Left lung (tissue), 10 donors: ENCODE measurements around the gene SEZ6. TPM values are rescaled to one million over a fixed set of nuclear protein-coding genes. Genes with fewer than 3 reads are reported as not detected.

Source experiments
- ATAC-seq: fragments of 200-7000 bp; cut with Tn5 transposase; one replicate; pipeline ENCODE4 v1.9.1; 2020; ENCODE audit warnings: moderate library complexity
- DNase-seq, 4 donors: peaks; one replicate each; pipeline ENCODE4 v3.0.0-alpha.2; 2013 to 2020
- H3K27ac ChIP-seq, 2 donors: fragments of 200-600 bp; sonication (generic) in 1 of 2; one replicate each; pipeline versions ENCODE4 v1.5.0 to v1.8.0; 2020 to 2021
- H3K27me3 ChIP-seq, 2 donors: fragments of 200-600 bp; sonication (generic) in 1 of 2; one replicate each; pipeline versions ENCODE4 v1.5.0 to v1.8.0; 2020 to 2021
- H3K36me3 ChIP-seq, 2 donors: fragments of 200-600 bp; sonication (generic) in 1 of 2; one replicate each; pipeline versions ENCODE4 v1.5.0 to v1.8.0; 2020 to 2021
- H3K4me1 ChIP-seq, 2 donors: fragments of 200-600 bp; one replicate each; pipeline ENCODE4 v1.8.0; 2021
- H3K4me3 ChIP-seq, 2 donors: fragments of 200-600 bp; sonication (generic) in 1 of 2; one replicate each; pipeline versions ENCODE4 v1.5.0 to v1.8.0; 2020 to 2021; ENCODE audit warnings: mild to moderate bottlenecking in 1 of 2
- H3K9me3 ChIP-seq, 2 donors: fragments of 200-600 bp; sonication (generic) in 1 of 2; one replicate each; pipeline versions ENCODE4 v1.5.0 to v1.8.0; 2020 to 2021
- CTCF ChIP-seq, 2 donors: fragments of 200-600 bp; sonication (generic) in 1 of 2; IDR thresholded peaks; one replicate each; pipeline versions ENCODE4 v1.5.0 to v1.8.0; 2021; ENCODE audit warnings: antibody characterized with exemption in 2 of 2
- intact Hi-C, 2 donors: fragments of 100-400 bp; cut with DNase I; formaldehyde crosslinking; loops; one replicate each; pipeline versions ENCODE4 v1.11.2 to v1.14.2; 2022
- polyA plus RNA-seq, 6 donors: library from polyadenylated mRNA; unstranded; fragments of 120-200 nt; gene quantifications; one replicate each; pipeline ENCODE4 v1.2.1, GENCODE V29; 2013; ENCODE audit not compliant: insufficient read length in 6 of 6
- total RNA-seq, 2 donors: library from RNA; stranded (reverse); fragmentation: NEBNext Ultra II Directional; extraction: Animal tissue kit (Norgen Biotek cat#: 25700); gene quantifications; one replicate each; pipeline ENCODE4 v1.2.1, GENCODE V29; 2021
- donor health status: DM: no; HTN: yes; CAD: no.
- donor health status: DM: no; HTN: no; CAD: no.

The SEZ6 gene
- total and polyA plus RNA-seq, 8 donors: 0.09 to 1.2 (median 0.81) TPM; not detected in 1

GRCh38 chr17:29002811-29003210 is 3.0 kb downstream of the SEZ6 start:
- TF ChIP-seq CTCF (IDR thresholded peaks at IDR 0.05): no peak
- Histone ChIP-seq H3K4me1 (peaks cover 0 to 11% of the 10 kb centered on the region in 2 donors), H3K27ac (no peak overlapping the region), H3K27me3 (peaks cover 34 to 88% of the 10 kb centered on the region in 2 donors), H3K4me3 (no peak overlapping the region), H3K9me3 (no peaks in the 10 kb centered on the region), H3K36me3 (no peaks in the 10 kb centered on the region)
- intact Hi-C loops: no loop called here
- DNase-seq (no peak), ATAC-seq (no peak)

GRCh38 chr17:29000973-29001372 is 4.9 kb downstream of the SEZ6 start:
- Histone ChIP-seq H3K9me3 (no peaks in the 10 kb centered on the region), H3K36me3 (no peaks in the 10 kb centered on the region), H3K27ac (no peak overlapping the region), H3K27me3 (peaks cover 27 to 88% of the 10 kb centered on the region in 2 donors), H3K4me1 (peaks cover 0 to 8% of the 10 kb centered on the region in 2 donors), H3K4me3 (no peak overlapping the region)
- intact Hi-C loops: no loop called here
- DNase-seq (no peak), ATAC-seq (no peak)
- no peak for TF ChIP-seq CTCF (IDR thresholded peaks at IDR 0.05)

- H3K4me1 ChIP-seq: no peaks in the 10 kb centered on the region
- no peaks in the 10 kb centered on the region for H3K9me3 ChIP-seq
- no peak overlapping the region for H3K27ac ChIP-seq
- TF ChIP-seq CTCF (IDR thresholded peaks at IDR 0.05): no peak
- ATAC-seq (no peak), DNase-seq (no peak)
- peaks cover 11 to 75% of the 10 kb centered on the region in 2 donors for H3K27me3 ChIP-seq
- H3K4me3 ChIP-seq: no peak overlapping the region
- no peaks in the 10 kb centered on the region for H3K36me3 ChIP-seq
- intact Hi-C loops: no loop called here
Measured at GRCh38 chr17:28999206-28999605, 6.6 kb downstream of the SEZ6 start.

- Histone ChIP-seq H3K27ac (no peak overlapping the region), H3K4me1 (no peaks in the 10 kb centered on the region), H3K9me3 (no peaks in the 10 kb centered on the region), H3K27me3 (peaks cover 0 to 64% of the 10 kb centered on the region in 2 donors), H3K4me3 (no peak overlapping the region), H3K36me3 (no peaks in the 10 kb centered on the region)
- DNase-seq (no peak), ATAC-seq (no peak)
- no peak for TF ChIP-seq CTCF (IDR thresholded peaks at IDR 0.05)
- intact Hi-C loops: no loop called here
Measured at GRCh38 chr17:28997806-28998205, 8.0 kb downstream of the SEZ6 start.

- H3K4me3 ChIP-seq: no peak overlapping the region
- H3K4me1 ChIP-seq: no peaks in the 10 kb centered on the region
- DNase-seq (no peak), ATAC-seq (no peak)
- no peak for TF ChIP-seq CTCF (IDR thresholded peaks at IDR 0.05)
- intact Hi-C loops: no loop called here
- H3K27me3 ChIP-seq: peaks cover 0 to 60% of the 10 kb centered on the region in 2 donors
- no peak overlapping the region for H3K27ac ChIP-seq
- no peaks in the 10 kb centered on the region for H3K9me3 ChIP-seq
- no peaks in the 10 kb centered on the region for H3K36me3 ChIP-seq
Measured at GRCh38 chr17:28996554-28997096, 9.2 kb downstream of the SEZ6 start.
